HCT116 (cell line): ENCODE results near the gene IL1RAPL1.

ENCODE experiments used
- CBX3 ChIP-seq: IDR thresholded peaks from 2 replicates; pipeline ENCODE4 v1.6.1; 2012; ENCODE audit warnings: low read depth
- CEBPB ChIP-seq: IDR thresholded peaks from 2 replicates; pipeline ENCODE4 v1.6.1; 2012; ENCODE audit warnings: low read depth
- EGR1 ChIP-seq: IDR thresholded peaks from 2 replicates; pipeline ENCODE4 v1.6.1; 2012; ENCODE audit warnings: low read depth
- EZH2 ChIP-seq: fragments of 200-600 bp; sonication (generic); IDR thresholded peaks from 2 replicates; pipeline ENCODE4 v1.6.1; 2017; ENCODE audit warnings: antibody characterized with exemption, mixed run types
- FOSL1 ChIP-seq: IDR thresholded peaks from 2 replicates; pipeline ENCODE4 v1.6.1; 2012; ENCODE audit warnings: low read depth
- JUND ChIP-seq: IDR thresholded peaks from 2 replicates; pipeline ENCODE4 v1.6.1; 2012
- POLR2A ChIP-seq: IDR thresholded peaks from 2 replicates; pipeline ENCODE4 v1.7.0; 2011; ENCODE audit warnings: borderline replicate concordance; ENCODE audit not compliant: insufficient read depth, insufficient read length; ENCODE audit errors: extremely low read depth
- REST ChIP-seq: IDR thresholded peaks from 2 replicates; pipeline ENCODE4 v1.6.1; 2012; ENCODE audit warnings: low read depth
- SP1 ChIP-seq: IDR thresholded peaks from 2 replicates; pipeline ENCODE4 v1.6.1; 2012; ENCODE audit warnings: low read depth
- SRF ChIP-seq: IDR thresholded peaks from 2 replicates; pipeline ENCODE4 v1.6.1; 2012; ENCODE audit warnings: low read depth
- ZNF274 ChIP-seq: fragments of 200-500 bp; sonication (Bioruptor generic); IDR thresholded peaks from 2 replicates; pipeline ENCODE4 v1.6.1; 2014; ENCODE audit warnings: mild to moderate bottlenecking, low read depth, low read length, inconsistent platforms
- TF ChIP-seq, protein P1 (sequence below), 3 experiments: fragments of 200-600 bp in 1 of 3; sonication (generic) in 1 of 3; IDR thresholded peaks in 2 of 3; conservative IDR thresholded peaks in 1 of 3; 2 replicates each; pipeline ENCODE4 v1.5.1; 2012 to 2017; ENCODE audit warnings: low read depth in 2 of 3, low read length in 2 of 3, antibody characterized with exemption in 1 of 3, borderline replicate concordance in 1 of 3, control low read depth in 1 of 3, mild to moderate bottlenecking in 1 of 3, mixed read lengths in 1 of 3, mixed run types in 1 of 3, moderate library complexity in 1 of 3; ENCODE audit not compliant: insufficient read depth in 1 of 3

DNA sequence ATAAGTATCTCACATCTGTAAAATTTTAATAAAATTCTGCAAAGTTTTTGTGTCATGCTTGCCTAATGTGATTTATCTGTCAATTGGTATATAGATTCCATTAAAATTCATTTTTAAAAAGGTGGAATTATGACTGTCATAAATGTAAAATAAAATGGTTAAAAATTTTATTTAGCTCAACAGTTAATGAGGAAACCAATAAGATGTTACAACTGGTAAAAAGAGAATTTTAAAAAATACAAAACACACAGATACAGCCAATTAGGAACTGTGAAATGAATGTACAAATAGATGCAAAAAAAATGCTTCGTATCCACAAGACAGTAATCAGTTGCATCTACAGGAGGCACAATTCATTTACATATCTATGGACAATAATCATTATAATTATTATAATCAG lies 297.6 kb downstream of the IL1RAPL1 start:
- TF ChIP-seq SRF (no peak), EGR1 (no peak), POLR2A (no peak), SP1 (no peak), CEBPB (no peak), CBX3 (no peak), REST (no peak), JUND (no peak), FOSL1 (no peak), ZNF274 (no peak), EZH2 (no peak)
- TF ChIP-seq, protein P1, sequence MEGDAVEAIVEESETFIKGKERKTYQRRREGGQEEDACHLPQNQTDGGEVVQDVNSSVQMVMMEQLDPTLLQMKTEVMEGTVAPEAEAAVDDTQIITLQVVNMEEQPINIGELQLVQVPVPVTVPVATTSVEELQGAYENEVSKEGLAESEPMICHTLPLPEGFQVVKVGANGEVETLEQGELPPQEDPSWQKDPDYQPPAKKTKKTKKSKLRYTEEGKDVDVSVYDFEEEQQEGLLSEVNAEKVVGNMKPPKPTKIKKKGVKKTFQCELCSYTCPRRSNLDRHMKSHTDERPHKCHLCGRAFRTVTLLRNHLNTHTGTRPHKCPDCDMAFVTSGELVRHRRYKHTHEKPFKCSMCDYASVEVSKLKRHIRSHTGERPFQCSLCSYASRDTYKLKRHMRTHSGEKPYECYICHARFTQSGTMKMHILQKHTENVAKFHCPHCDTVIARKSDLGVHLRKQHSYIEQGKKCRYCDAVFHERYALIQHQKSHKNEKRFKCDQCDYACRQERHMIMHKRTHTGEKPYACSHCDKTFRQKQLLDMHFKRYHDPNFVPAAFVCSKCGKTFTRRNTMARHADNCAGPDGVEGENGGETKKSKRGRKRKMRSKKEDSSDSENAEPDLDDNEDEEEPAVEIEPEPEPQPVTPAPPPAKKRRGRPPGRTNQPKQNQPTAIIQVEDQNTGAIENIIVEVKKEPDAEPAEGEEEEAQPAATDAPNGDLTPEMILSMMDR (IDR thresholded peaks at IDR 0.05 in 2 of 3, conservative IDR thresholded peaks at IDR 0.05 in 1 of 3; ENCODE audit: borderline replicate concordance in 1 of 3, insufficient read depth in 1 of 3, low read depth in 2 of 3, low read length in 2 of 3): no peak
